Measurements from ENCODE around the gene ULK4.

Gene ULK4

DNA sequence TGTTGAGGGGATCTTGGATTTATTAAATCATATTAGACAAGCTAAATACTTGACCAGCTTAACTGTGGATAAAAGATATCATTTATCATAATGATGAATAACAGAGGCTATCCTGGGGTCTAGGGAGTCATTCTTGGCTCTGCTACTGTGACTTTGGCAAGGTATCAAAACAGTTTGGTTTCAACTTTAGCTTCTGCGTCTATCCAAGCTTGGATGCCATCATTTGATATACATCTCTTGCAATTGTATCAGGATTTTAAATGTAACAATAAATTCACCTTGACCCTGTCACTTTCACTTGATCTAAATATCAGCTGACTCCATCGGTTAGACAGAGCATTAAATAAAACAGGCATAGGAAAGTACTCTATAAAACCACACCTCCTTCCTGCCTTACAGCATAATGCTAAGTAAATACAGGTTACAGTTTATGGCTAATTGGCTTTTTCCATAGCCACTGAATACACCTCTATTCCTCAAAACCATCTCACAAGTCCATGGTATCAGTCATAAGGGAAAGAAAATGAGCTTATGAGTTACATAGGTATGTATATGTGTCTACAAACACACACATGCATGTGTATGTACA, 499.7 kb downstream of the ULK4 start:
- POLR2A ChIA-PET, result no interaction called here
- CTCF ChIA-PET, result interaction anchor here (1.6 kb wide), 1 partner anchor 10 kb away, joined by 7 read pairs; no protein-coding TSS in a partner anchor
- Histone ChIP-seq H3K4me3 (ENCODE audit: low read depth, low read length) (no peak overlapping the region), H3K9me3 (ENCODE audit: control insufficient read depth, insufficient read depth, low read depth, low read length) (no peaks in the 10 kb centered on the region), H3K27ac (ENCODE audit: extremely low read depth, low read depth, low read length) (no peak overlapping the region), H3K4me1 (ENCODE audit: control insufficient read depth, insufficient read depth, low read length) (no peaks in the 10 kb centered on the region; the same call in 1 of the 2 replicates), H3K36me3 (ENCODE audit: control insufficient read depth in 2 of 2, insufficient read depth in 1 of 2, low read length in 2 of 2) (no peaks in the 10 kb centered on the region)
- TF ChIP-seq ZNF391 (tag by site-specific recombination; IDR thresholded peaks at IDR 0.05; ENCODE audit: borderline replicate concordance, low read depth) (no peak), OSR2 (tag by site-specific recombination; IDR thresholded peaks at IDR 0.05) (peak; percentile 29; the same call in 1 of the 2 replicates)
- TF ChIP-seq, protein P1, sequence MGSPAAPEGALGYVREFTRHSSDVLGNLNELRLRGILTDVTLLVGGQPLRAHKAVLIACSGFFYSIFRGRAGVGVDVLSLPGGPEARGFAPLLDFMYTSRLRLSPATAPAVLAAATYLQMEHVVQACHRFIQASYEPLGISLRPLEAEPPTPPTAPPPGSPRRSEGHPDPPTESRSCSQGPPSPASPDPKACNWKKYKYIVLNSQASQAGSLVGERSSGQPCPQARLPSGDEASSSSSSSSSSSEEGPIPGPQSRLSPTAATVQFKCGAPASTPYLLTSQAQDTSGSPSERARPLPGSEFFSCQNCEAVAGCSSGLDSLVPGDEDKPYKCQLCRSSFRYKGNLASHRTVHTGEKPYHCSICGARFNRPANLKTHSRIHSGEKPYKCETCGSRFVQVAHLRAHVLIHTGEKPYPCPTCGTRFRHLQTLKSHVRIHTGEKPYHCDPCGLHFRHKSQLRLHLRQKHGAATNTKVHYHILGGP (tag by site-specific recombination; IDR thresholded peaks at IDR 0.05), result peak; percentile 60; the same call in 1 of the 2 replicates

- POLR2A ChIA-PET, result no interaction called here
- CTCF ChIA-PET, result interaction anchor here (1.5 kb wide), 1 partner anchor 9 kb away, joined by 5 read pairs; no protein-coding TSS in a partner anchor
- no peaks in the 10 kb centered on the region for H3K9me3 ChIP-seq (ENCODE audit: control insufficient read depth, insufficient read depth, low read depth, low read length)
These were observed 501.2 kb downstream of the ULK4 start for GRCh38 chr3:41460736-41461135.

More at GRCh38 chr3:41460736-41461135, 501.2 kb downstream of the ULK4 start:
- no peak overlapping the region for H3K27ac ChIP-seq (ENCODE audit: extremely low read depth, low read depth, low read length)
- TF ChIP-seq ZNF560 (tag by site-specific recombination; IDR thresholded peaks at IDR 0.05; ENCODE audit: borderline replicate concordance), result no peak
- no peak for TF ChIP-seq ZSCAN23 (tag by site-specific recombination; IDR thresholded peaks at IDR 0.05)
- TF ChIP-seq WT1 (tag by site-specific recombination; IDR thresholded peaks at IDR 0.05), result no peak
- TF ChIP-seq, protein P2, sequence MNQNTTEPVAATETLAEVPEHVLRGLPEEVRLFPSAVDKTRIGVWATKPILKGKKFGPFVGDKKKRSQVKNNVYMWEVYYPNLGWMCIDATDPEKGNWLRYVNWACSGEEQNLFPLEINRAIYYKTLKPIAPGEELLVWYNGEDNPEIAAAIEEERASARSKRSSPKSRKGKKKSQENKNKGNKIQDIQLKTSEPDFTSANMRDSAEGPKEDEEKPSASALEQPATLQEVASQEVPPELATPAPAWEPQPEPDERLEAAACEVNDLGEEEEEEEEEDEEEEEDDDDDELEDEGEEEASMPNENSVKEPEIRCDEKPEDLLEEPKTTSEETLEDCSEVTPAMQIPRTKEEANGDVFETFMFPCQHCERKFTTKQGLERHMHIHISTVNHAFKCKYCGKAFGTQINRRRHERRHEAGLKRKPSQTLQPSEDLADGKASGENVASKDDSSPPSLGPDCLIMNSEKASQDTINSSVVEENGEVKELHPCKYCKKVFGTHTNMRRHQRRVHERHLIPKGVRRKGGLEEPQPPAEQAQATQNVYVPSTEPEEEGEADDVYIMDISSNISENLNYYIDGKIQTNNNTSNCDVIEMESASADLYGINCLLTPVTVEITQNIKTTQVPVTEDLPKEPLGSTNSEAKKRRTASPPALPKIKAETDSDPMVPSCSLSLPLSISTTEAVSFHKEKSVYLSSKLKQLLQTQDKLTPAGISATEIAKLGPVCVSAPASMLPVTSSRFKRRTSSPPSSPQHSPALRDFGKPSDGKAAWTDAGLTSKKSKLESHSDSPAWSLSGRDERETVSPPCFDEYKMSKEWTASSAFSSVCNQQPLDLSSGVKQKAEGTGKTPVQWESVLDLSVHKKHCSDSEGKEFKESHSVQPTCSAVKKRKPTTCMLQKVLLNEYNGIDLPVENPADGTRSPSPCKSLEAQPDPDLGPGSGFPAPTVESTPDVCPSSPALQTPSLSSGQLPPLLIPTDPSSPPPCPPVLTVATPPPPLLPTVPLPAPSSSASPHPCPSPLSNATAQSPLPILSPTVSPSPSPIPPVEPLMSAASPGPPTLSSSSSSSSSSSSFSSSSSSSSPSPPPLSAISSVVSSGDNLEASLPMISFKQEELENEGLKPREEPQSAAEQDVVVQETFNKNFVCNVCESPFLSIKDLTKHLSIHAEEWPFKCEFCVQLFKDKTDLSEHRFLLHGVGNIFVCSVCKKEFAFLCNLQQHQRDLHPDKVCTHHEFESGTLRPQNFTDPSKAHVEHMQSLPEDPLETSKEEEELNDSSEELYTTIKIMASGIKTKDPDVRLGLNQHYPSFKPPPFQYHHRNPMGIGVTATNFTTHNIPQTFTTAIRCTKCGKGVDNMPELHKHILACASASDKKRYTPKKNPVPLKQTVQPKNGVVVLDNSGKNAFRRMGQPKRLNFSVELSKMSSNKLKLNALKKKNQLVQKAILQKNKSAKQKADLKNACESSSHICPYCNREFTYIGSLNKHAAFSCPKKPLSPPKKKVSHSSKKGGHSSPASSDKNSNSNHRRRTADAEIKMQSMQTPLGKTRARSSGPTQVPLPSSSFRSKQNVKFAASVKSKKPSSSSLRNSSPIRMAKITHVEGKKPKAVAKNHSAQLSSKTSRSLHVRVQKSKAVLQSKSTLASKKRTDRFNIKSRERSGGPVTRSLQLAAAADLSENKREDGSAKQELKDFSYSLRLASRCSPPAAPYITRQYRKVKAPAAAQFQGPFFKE (tag by site-specific recombination; IDR thresholded peaks at IDR 0.05; ENCODE audit: borderline replicate concordance), result no peak
- no peak for TF ChIP-seq PRDM10 (tag by site-specific recombination; IDR thresholded peaks at IDR 0.05)
- no peak for TF ChIP-seq ZNF416 (tag by site-specific recombination; IDR thresholded peaks at IDR 0.05)
- TF ChIP-seq ZNF266 (tag by site-specific recombination; IDR thresholded peaks at IDR 0.05; ENCODE audit: low read depth), result no peak
- TF ChIP-seq ZFHX2 (tag by site-specific recombination; conservative IDR thresholded peaks at IDR 0.05), result no peak
- TF ChIP-seq ZNF423 (tag by site-specific recombination; IDR thresholded peaks at IDR 0.05), result no peak
- TF ChIP-seq ZNF513 (tag by site-specific recombination; IDR thresholded peaks at IDR 0.05), result no peak
- no peak for TF ChIP-seq ZNF391 (tag by site-specific recombination; IDR thresholded peaks at IDR 0.05; ENCODE audit: borderline replicate concordance, low read depth)
- no peak for TF ChIP-seq ZNF211 (tag by site-specific recombination; IDR thresholded peaks at IDR 0.05; ENCODE audit: low read depth)
- no peak for TF ChIP-seq ZNF555 (tag by site-specific recombination; conservative IDR thresholded peaks at IDR 0.05)
- TF ChIP-seq SETDB1 (IDR thresholded peaks at IDR 0.05; ENCODE audit: insufficient read length, low read length), result no peak
- no peak for TF ChIP-seq ZFP37 (tag by site-specific recombination; IDR thresholded peaks at IDR 0.05)
- TF ChIP-seq TCF7L2 (IDR thresholded peaks at IDR 0.05; ENCODE audit: borderline replicate concordance, low read depth, low read length), result no peak
- TF ChIP-seq ZNF280C (tag by site-specific recombination; IDR thresholded peaks at IDR 0.05), result no peak
- H3K4me3 ChIP-seq (ENCODE audit: low read depth, low read length), result no peak overlapping the region
- no peaks in the 10 kb centered on the region; the same call in 1 of the 2 replicates for H3K4me1 ChIP-seq (ENCODE audit: control insufficient read depth, insufficient read depth, low read length)
- H3K36me3 ChIP-seq (ENCODE audit: control insufficient read depth in 2 of 2, insufficient read depth in 1 of 2, low read length in 2 of 2), result no peaks in the 10 kb centered on the region
